Tibial nerve (tissue), 3 donors: ENCODE results near the gene HSPA9.

ENCODE experiments used
- CTCF ChIP-seq, 5 experiments: fragments of 200-600 bp in 3 of 5; fragments of 450-650 bp in 2 of 5; sonication (generic) in 3 of 5; IDR thresholded peaks; one replicate each; pipeline ENCODE4 v1.5.1; 2016 to 2019; ENCODE audit warnings: antibody characterized with exemption in 5 of 5, mild to moderate bottlenecking in 3 of 5, moderate library complexity in 2 of 5
- POLR2A ChIP-seq, 2 donors: fragments of 450-650 bp; IDR thresholded peaks; one replicate each; pipeline ENCODE4 v1.6.1; 2017; ENCODE audit warnings: antibody characterized with exemption in 2 of 2, mild to moderate bottlenecking in 2 of 2, moderate library complexity in 2 of 2

DNA sequence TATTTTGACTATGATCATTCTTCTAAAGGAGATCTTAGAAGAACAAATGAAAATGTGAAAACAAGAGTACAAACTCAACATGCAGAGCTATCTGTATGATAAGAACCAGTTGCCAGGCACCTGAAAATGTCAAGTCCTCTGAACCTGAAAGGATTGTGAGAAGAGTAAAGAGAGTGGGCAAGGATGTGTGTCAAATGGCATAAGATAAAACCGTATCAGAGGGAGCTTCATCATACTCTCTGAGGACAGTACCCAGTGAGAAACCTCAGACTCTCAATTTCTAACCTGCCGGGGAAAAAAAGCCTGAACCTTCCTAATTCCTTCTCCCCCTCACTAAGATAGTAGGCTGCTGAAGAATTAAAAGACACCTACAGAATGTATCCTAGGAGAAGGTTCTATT is 39.0 kb downstream of the HSPA9 start:
- TF ChIP-seq POLR2A (IDR thresholded peaks at IDR 0.05) (no peak), CTCF (IDR thresholded peaks at IDR 0.05) (no peak)
